ENCODE data around the gene CBX4. TPM values are rescaled to one million over a fixed set of nuclear protein-coding genes. Genes with fewer than 3 reads are reported as not detected.

The CBX4 gene
- polyA plus RNA-seq, 1 donor from 2014 or later = 31.9 TPM

- Histone ChIP-seq H3K9me3 (ENCODE audit: low read length) (no peaks in the 10 kb centered on the region), H3K9ac (ENCODE audit: low read length) (no peak overlapping the region)
- TF ChIP-seq SMC3 (conservative IDR thresholded peaks at IDR 0.05; ENCODE audit: poor library complexity) = no peak
These were observed 31.9 kb upstream of the CBX4 start for GRCh38 chr17:79871131-79871530.

GRCh38 chr17:79870540-79870939, 31.3 kb upstream of the CBX4 start:
- H3K27me3 ChIP-seq (ENCODE audit: insufficient read depth, low read depth, low read length) = no peaks in the 10 kb centered on the region
- no peaks in the 10 kb centered on the region for H3K9me3 ChIP-seq (ENCODE audit: low read length)
- H3K36me3 ChIP-seq (ENCODE audit: insufficient read depth, low read length) = no peaks in the 10 kb centered on the region
- no peaks in the 10 kb centered on the region for H3K9me2 ChIP-seq (ENCODE audit: insufficient read depth, low read length)
- H3K27ac ChIP-seq (ENCODE audit: low read length) = no peak overlapping the region
- no peak overlapping the region for H3K4me3 ChIP-seq (ENCODE audit: low read length)
- H2AFZ ChIP-seq (ENCODE audit: low read depth, low read length) = no peak overlapping the region
- H3K79me2 ChIP-seq (replicated peaks; ENCODE audit: insufficient read depth, low read length) = no peaks in the 10 kb centered on the region
- no peak overlapping the region for H3K4me2 ChIP-seq (ENCODE audit: low read length)
- H3F3A ChIP-seq (ENCODE audit: insufficient read depth, low read length, poor library complexity, severe bottlenecking) = no peaks in the 10 kb centered on the region
- no peaks in the 10 kb centered on the region for H4K20me1 ChIP-seq (ENCODE audit: insufficient read depth)
- TF ChIP-seq, protein P1, sequence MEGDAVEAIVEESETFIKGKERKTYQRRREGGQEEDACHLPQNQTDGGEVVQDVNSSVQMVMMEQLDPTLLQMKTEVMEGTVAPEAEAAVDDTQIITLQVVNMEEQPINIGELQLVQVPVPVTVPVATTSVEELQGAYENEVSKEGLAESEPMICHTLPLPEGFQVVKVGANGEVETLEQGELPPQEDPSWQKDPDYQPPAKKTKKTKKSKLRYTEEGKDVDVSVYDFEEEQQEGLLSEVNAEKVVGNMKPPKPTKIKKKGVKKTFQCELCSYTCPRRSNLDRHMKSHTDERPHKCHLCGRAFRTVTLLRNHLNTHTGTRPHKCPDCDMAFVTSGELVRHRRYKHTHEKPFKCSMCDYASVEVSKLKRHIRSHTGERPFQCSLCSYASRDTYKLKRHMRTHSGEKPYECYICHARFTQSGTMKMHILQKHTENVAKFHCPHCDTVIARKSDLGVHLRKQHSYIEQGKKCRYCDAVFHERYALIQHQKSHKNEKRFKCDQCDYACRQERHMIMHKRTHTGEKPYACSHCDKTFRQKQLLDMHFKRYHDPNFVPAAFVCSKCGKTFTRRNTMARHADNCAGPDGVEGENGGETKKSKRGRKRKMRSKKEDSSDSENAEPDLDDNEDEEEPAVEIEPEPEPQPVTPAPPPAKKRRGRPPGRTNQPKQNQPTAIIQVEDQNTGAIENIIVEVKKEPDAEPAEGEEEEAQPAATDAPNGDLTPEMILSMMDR (IDR thresholded peaks at IDR 0.05; ENCODE audit: poor library complexity, severe bottlenecking) = no peak
- no peak for TF ChIP-seq TAF1 (IDR thresholded peaks at IDR 0.05; ENCODE audit: low read depth)
- TF ChIP-seq EZH2 (IDR thresholded peaks at IDR 0.05; ENCODE audit: borderline replicate concordance, insufficient read depth, low read length, poor library complexity, severe bottlenecking) = no peak
- TF ChIP-seq POLR2AphosphoS5 (IDR thresholded peaks at IDR 0.05) = no peak
- TF ChIP-seq, protein P2, sequence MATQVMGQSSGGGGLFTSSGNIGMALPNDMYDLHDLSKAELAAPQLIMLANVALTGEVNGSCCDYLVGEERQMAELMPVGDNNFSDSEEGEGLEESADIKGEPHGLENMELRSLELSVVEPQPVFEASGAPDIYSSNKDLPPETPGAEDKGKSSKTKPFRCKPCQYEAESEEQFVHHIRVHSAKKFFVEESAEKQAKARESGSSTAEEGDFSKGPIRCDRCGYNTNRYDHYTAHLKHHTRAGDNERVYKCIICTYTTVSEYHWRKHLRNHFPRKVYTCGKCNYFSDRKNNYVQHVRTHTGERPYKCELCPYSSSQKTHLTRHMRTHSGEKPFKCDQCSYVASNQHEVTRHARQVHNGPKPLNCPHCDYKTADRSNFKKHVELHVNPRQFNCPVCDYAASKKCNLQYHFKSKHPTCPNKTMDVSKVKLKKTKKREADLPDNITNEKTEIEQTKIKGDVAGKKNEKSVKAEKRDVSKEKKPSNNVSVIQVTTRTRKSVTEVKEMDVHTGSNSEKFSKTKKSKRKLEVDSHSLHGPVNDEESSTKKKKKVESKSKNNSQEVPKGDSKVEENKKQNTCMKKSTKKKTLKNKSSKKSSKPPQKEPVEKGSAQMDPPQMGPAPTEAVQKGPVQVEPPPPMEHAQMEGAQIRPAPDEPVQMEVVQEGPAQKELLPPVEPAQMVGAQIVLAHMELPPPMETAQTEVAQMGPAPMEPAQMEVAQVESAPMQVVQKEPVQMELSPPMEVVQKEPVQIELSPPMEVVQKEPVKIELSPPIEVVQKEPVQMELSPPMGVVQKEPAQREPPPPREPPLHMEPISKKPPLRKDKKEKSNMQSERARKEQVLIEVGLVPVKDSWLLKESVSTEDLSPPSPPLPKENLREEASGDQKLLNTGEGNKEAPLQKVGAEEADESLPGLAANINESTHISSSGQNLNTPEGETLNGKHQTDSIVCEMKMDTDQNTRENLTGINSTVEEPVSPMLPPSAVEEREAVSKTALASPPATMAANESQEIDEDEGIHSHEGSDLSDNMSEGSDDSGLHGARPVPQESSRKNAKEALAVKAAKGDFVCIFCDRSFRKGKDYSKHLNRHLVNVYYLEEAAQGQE (IDR thresholded peaks at IDR 0.05; ENCODE audit: borderline replicate concordance) = no peak
- no peak for TF ChIP-seq EP300 (conservative IDR thresholded peaks at IDR 0.05; ENCODE audit: poor library complexity, severe bottlenecking)
- no peak for TF ChIP-seq SMC3 (conservative IDR thresholded peaks at IDR 0.05; ENCODE audit: poor library complexity)
- no peak overlapping the region for H3K9ac ChIP-seq (ENCODE audit: low read length)

More at GRCh38 chr17:79871131-79871530, 31.9 kb upstream of the CBX4 start:
- Histone ChIP-seq H2AFZ (ENCODE audit: low read depth, low read length) (no peak overlapping the region), H3K9me2 (ENCODE audit: insufficient read depth, low read length) (no peaks in the 10 kb centered on the region), H3F3A (ENCODE audit: insufficient read depth, low read length, poor library complexity, severe bottlenecking) (no peaks in the 10 kb centered on the region), H3K79me2 (replicated peaks; ENCODE audit: insufficient read depth, low read length) (no peaks in the 10 kb centered on the region), H3K27me3 (ENCODE audit: insufficient read depth, low read depth, low read length) (no peaks in the 10 kb centered on the region), H4K20me1 (ENCODE audit: insufficient read depth) (no peaks in the 10 kb centered on the region), H3K4me2 (ENCODE audit: low read length) (no peak overlapping the region), H3K36me3 (ENCODE audit: insufficient read depth, low read length) (no peaks in the 10 kb centered on the region), H3K27ac (ENCODE audit: low read length) (no peak overlapping the region), H3K4me3 (ENCODE audit: low read length) (no peak overlapping the region)

DNA sequence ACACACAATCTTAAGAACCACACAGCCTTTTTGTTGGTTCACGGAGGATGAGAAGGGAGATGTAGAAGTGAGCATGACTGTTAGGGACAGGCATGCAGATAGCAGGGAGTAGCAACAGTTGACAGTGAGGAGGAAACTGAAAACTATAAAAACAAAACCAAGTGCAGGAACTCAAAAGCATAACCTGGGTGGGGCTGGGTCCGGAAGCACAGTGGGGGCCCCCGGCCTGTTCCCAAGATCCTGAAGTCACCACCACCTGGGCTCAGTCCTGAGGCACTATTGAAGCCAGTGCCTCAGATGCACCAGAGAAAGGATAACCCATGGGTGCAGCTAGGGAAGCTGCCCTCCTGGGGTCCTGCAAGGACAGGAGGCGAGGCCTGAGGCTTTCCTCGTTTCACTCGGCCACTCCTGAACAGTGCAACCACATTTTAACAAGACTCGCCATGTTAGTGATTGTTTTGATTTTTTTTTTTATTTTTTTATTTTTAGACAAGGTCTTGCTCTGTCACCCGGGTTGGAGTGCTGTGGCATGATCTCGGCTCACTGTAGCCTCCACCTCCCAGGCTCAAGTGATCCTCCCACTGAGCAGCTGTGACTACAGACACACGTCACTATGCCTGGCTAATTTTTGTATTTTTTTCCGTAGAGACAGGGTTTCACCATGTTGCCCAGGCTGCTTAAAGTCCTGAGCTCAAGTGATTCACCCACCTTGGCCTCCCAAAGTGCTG, 27.7 kb upstream of the CBX4 start:
- Histone ChIP-seq H3K9ac (ENCODE audit: low read length) (no peak overlapping the region), H4K20me1 (ENCODE audit: insufficient read depth) (no peaks in the 10 kb centered on the region), H3K4me2 (ENCODE audit: low read length) (no peak overlapping the region), H3K36me3 (ENCODE audit: insufficient read depth, low read length) (no peaks in the 10 kb centered on the region), H3K4me3 (ENCODE audit: low read length) (no peak overlapping the region), H3K27ac (ENCODE audit: low read length) (no peak overlapping the region), H3K9me3 (ENCODE audit: low read length) (no peaks in the 10 kb centered on the region), H3K27me3 (ENCODE audit: insufficient read depth, low read depth, low read length) (no peaks in the 10 kb centered on the region), H3K79me2 (replicated peaks; ENCODE audit: insufficient read depth, low read length) (no peaks in the 10 kb centered on the region), H2AFZ (ENCODE audit: low read depth, low read length) (no peak overlapping the region), H3K9me2 (ENCODE audit: insufficient read depth, low read length) (no peaks in the 10 kb centered on the region), H3F3A (ENCODE audit: insufficient read depth, low read length, poor library complexity, severe bottlenecking) (no peaks in the 10 kb centered on the region)
- TF ChIP-seq, protein P1 (IDR thresholded peaks at IDR 0.05; ENCODE audit: poor library complexity, severe bottlenecking) = no peak
- TF ChIP-seq SMC3 (conservative IDR thresholded peaks at IDR 0.05; ENCODE audit: poor library complexity) (no peak), MXI1 (conservative IDR thresholded peaks at IDR 0.05; ENCODE audit: poor library complexity, severe bottlenecking) (no peak), EP300 (conservative IDR thresholded peaks at IDR 0.05; ENCODE audit: poor library complexity, severe bottlenecking) (no peak), TAF1 (IDR thresholded peaks at IDR 0.05; ENCODE audit: low read depth) (no peak), RAD21 (conservative IDR thresholded peaks at IDR 0.05) (no peak), POLR2AphosphoS5 (IDR thresholded peaks at IDR 0.05) (no peak), EZH2 (IDR thresholded peaks at IDR 0.05; ENCODE audit: borderline replicate concordance, insufficient read depth, low read length, poor library complexity, severe bottlenecking) (no peak)
- TF ChIP-seq, protein P2 (IDR thresholded peaks at IDR 0.05; ENCODE audit: borderline replicate concordance) = no peak
